GM12878 (cell line): ENCODE data around the gene CMYA5. TPM values are rescaled to one million over a fixed set of nuclear protein-coding genes. Genes with fewer than 3 reads are reported as not detected.

ENCODE experiments used
- ATAC-seq: fragments of 200-7000 bp; cut with Tn5 transposase; 3 replicates; pipeline ENCODE4 v1.9.1; 2020; ENCODE audit warnings: mild to moderate bottlenecking, moderate library complexity
- BruUV-seq: library from RNA; stranded (reverse); fragments of 400-500 nt; replicated peaks from 2 replicates; lab custom pipeline; 2021; lab: Mats Ljungman, UMichigan
- CTCF ChIA-PET: fragments of 300-600 bp; sonication (Branson Sonifier 250); formaldehyde crosslinking; extraction: SDS; loops from one replicate; lab custom pipeline; 2021; ENCODE audit warnings: inconsistent platforms; lab: Yijun Ruan, JAX
- POLR2A ChIA-PET: fragments of 350-600 bp; formaldehyde crosslinking; extraction: SDS; loops from one replicate; lab custom pipeline; 2021; ENCODE audit warnings: inconsistent platforms; lab: Charles Lee
- RAD21 ChIA-PET: fragments of 300-600 bp; sonication (Branson Sonifier 250); formaldehyde crosslinking; loops from one replicate; lab custom pipeline; 2023; ENCODE audit warnings: antibody characterized with exemption; ENCODE audit not compliant: unreplicated experiment; lab: Charles Lee
- SMC1A ChIA-PET: fragments of 300-600 bp; sonication (Branson Sonifier 250); formaldehyde crosslinking; loops from one replicate; lab custom pipeline; 2023; ENCODE audit not compliant: unreplicated experiment, uncharacterized antibody; lab: Charles Lee
- DNase-seq: peaks from one replicate; pipeline ENCODE4 v3.0.0-alpha.2; 2011; ENCODE audit warnings: low read depth, low spot score
- FAIRE-seq: peaks from 3 replicates; lab custom pipeline; 2011; peaks lifted over from hg19 to GRCh38; lab: Jason Lieb, UNC
- H2AFZ ChIP-seq: 2 replicates; pipeline ENCODE4 v1.6.0; 2011; ENCODE audit warnings: low read depth, low read length, control low read depth; ENCODE audit not compliant: control insufficient read depth
- H3K27ac ChIP-seq: 2 replicates; pipeline ENCODE4 v1.5.1; 2011; ENCODE audit warnings: control low read depth; ENCODE audit not compliant: control insufficient read depth, insufficient read depth
- H3K27me3 ChIP-seq, 2 experiments: replicated peaks in 1 of 2; 2 replicates each; pipeline versions ENCODE4 v1.6.0 to v1.6.1; 2011; ENCODE audit warnings: low read length in 1 of 2; ENCODE audit not compliant: control insufficient read depth in 2 of 2, insufficient read depth in 2 of 2
- H3K36me3 ChIP-seq, 2 experiments: 2 replicates each; pipeline ENCODE4 v1.5.1; 2011; ENCODE audit warnings: low read length in 1 of 2; ENCODE audit not compliant: control insufficient read depth in 2 of 2, insufficient read depth in 2 of 2
- H3K4me1 ChIP-seq: 2 replicates; pipeline ENCODE4 v1.6.1; 2011; ENCODE audit warnings: mild to moderate bottlenecking, low read length, moderate library complexity, mixed read lengths; ENCODE audit not compliant: control insufficient read depth, insufficient read depth
- H3K4me2 ChIP-seq: 2 replicates; pipeline ENCODE4 v1.6.0; 2011; ENCODE audit warnings: control low read depth; ENCODE audit not compliant: control insufficient read depth, insufficient read depth
- H3K4me3 ChIP-seq: fragments of 200-600 bp; sonication (generic); 2 replicates; pipeline ENCODE4 v1.5.1; 2016
- H3K79me2 ChIP-seq: 2 replicates; pipeline ENCODE4 v1.6.0; 2011; ENCODE audit warnings: low read length; ENCODE audit not compliant: control insufficient read depth, insufficient read depth
- H3K9ac ChIP-seq: 2 replicates; pipeline ENCODE4 v1.8.0; 2011; ENCODE audit warnings: low read length, control low read depth, mixed read lengths; ENCODE audit not compliant: control insufficient read depth, insufficient read depth
- H3K9me3 ChIP-seq: replicated peaks from 3 replicates; pipeline ENCODE4 v1.5.1; 2011; ENCODE audit warnings: mild to moderate bottlenecking, low read length; ENCODE audit not compliant: control insufficient read depth, insufficient read depth
- H4K20me1 ChIP-seq: 2 replicates; pipeline ENCODE4 v1.6.0; 2011; ENCODE audit not compliant: control insufficient read depth, insufficient read depth
- NR2C2 ChIP-seq: IDR thresholded peaks from 2 replicates; pipeline ENCODE4 v1.6.1; 2011; ENCODE audit warnings: borderline replicate concordance, low read depth; ENCODE audit not compliant: control insufficient read depth, insufficient read length
- PAX8 ChIP-seq: fragments of 450-650 bp; IDR thresholded peaks from 2 replicates; pipeline ENCODE4 v1.6.1; 2017; ENCODE audit warnings: mild to moderate bottlenecking, moderate library complexity
- SP1 ChIP-seq: IDR thresholded peaks from one replicate; pipeline ENCODE4 v1.6.1; 2011; ENCODE audit warnings: low read depth, low read length
- ZBED1 ChIP-seq: IDR thresholded peaks from 2 replicates; pipeline ENCODE4 v1.6.1; 2016; ENCODE audit warnings: borderline replicate concordance
- WGBS: methylation state at CpG from one replicate; pipeline ENCODE4 v1.1.6; 2016; ENCODE audit warnings: low lambda C conversion rate; ENCODE audit not compliant: insufficient replicate concordance, insufficient coverage; ENCODE audit errors: missing lambda C conversion rate; 5-methylcytosine and 5-hydroxymethylcytosine counted together
- in situ Hi-C: fragments of 300-500 bp; cut with MboI; formaldehyde crosslinking; loops from 9 replicates; pipeline ENCODE4 v1.14.3; 2018; ENCODE audit warnings: mixed read lengths
- intact Hi-C: fragments of 100-400 bp; cut with micrococcal nuclease; formaldehyde crosslinking; loops from one replicate; pipeline ENCODE4 v1.14.2; 2022; ENCODE audit not compliant: unreplicated experiment
- polyA plus RNA-seq, 11 experiments: library from polyadenylated mRNA; depleted of rRNA in 4 of 11; unstranded in 6 of 11; stranded (reverse) in 5 of 11; fragments of >200 nt; fragmentation: Nextera tagmentation in 4 of 11; fragmentation: Illumina TruSeq in 1 of 11; extraction: Ambion mirVana in 4 of 11; extraction: Trizol in 1 of 11; gene quantifications; 1 replicate in 1 of 11; 2 replicates in 10 of 11; pipeline versions ENCODE4 v1.2.1 to v1.2.3, GENCODE V29; 2011 to 2016; ENCODE audit warnings: inconsistent platforms in 2 of 11, missing spikeins in 2 of 11, low read depth in 1 of 11
- total RNA-seq, 4 experiments: library from RNA; depleted of rRNA in 3 of 4; stranded (reverse); fragments of >200 nt in 3 of 4; fragmentation: Illumina TruSeq in 1 of 4; extraction: Trizol in 1 of 4; gene quantifications; 2 replicates each; pipeline versions ENCODE4 v1.2.1 to v1.2.3, GENCODE V29; 2013 to 2021
- TF ChIP-seq, protein P1 (sequence below): fragments of 450-650 bp; IDR thresholded peaks from 2 replicates; pipeline ENCODE4 v1.6.1; 2016; ENCODE audit warnings: mild to moderate bottlenecking
- TF ChIP-seq, protein P2 (sequence below): fragments of 450-650 bp; IDR thresholded peaks from 2 replicates; pipeline ENCODE4 v1.6.1; 2018; ENCODE audit warnings: borderline replicate concordance, mild to moderate bottlenecking; ENCODE audit not compliant: partially characterized antibody

Gene CMYA5
- total and polyA plus RNA-seq, 10 of the 15 experiments (the other 5 are each of a cell fraction or from before 2014, with no cell fraction given): 0.01 to 0.34 (median 0.16) TPM; not detected in 1

DNA sequence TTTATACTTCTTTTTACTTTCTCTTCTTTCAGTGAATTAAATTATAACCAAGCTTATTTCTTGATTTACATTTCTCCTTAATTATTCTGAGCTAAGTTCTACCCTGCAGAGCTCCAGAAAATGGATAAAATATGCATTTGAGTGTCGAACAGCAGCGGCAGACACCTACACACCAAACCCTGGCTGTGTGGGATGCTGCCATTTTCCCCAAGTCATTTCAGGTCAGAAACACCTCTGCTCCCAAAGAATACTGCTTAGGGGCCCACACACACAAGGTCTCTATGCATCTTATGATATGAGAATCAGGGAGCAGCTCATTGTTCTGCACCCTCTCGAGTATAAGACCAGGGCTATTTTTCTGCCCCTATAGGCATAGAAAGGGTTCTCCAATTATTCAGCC is 122.3 kb downstream of the CMYA5 start:
- DNase-seq: no peak
- ChIA-PET SMC1A (no interaction called here), POLR2A (no interaction called here)

More for the DNA sequence above, 122.3 kb downstream of the CMYA5 start:
- no peak overlapping the region for H2AFZ ChIP-seq
- CTCF ChIA-PET: no interaction called here
- BruUV-seq: no TSS peak
- H3K27ac ChIP-seq: no peak overlapping the region
- H4K20me1 ChIP-seq: no peaks in the 10 kb centered on the region
- no peaks in the 10 kb centered on the region for H3K9me3 ChIP-seq
- ATAC-seq (no peak), FAIRE-seq (no peak)
- intact Hi-C loops: no loop called here
- H3K4me1 ChIP-seq: no peaks in the 10 kb centered on the region
- WGBS: 63% methylated on average over 3 of the region's 3 CpGs
- TF ChIP-seq PAX8: no peak
- TF ChIP-seq, protein P1, sequence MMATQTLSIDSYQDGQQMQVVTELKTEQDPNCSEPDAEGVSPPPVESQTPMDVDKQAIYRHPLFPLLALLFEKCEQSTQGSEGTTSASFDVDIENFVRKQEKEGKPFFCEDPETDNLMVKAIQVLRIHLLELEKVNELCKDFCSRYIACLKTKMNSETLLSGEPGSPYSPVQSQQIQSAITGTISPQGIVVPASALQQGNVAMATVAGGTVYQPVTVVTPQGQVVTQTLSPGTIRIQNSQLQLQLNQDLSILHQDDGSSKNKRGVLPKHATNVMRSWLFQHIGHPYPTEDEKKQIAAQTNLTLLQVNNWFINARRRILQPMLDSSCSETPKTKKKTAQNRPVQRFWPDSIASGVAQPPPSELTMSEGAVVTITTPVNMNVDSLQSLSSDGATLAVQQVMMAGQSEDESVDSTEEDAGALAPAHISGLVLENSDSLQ: no peak
- TF ChIP-seq, protein P2, sequence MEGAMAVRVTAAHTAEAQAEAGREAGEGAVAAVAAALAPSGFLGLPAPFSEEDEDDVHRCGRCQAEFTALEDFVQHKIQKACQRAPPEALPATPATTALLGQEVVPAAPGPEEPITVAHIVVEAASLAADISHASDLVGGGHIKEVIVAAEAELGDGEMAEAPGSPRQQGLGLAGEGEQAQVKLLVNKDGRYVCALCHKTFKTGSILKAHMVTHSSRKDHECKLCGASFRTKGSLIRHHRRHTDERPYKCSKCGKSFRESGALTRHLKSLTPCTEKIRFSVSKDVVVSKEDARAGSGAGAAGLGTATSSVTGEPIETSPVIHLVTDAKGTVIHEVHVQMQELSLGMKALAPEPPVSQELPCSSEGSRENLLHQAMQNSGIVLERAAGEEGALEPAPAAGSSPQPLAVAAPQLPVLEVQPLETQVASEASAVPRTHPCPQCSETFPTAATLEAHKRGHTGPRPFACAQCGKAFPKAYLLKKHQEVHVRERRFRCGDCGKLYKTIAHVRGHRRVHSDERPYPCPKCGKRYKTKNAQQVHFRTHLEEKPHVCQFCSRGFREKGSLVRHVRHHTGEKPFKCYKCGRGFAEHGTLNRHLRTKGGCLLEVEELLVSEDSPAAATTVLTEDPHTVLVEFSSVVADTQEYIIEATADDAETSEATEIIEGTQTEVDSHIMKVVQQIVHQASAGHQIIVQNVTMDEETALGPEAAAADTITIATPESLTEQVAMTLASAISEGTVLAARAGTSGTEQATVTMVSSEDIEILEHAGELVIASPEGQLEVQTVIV: no peak
- no peak for TF ChIP-seq ZBED1
- TF ChIP-seq SP1: no peak
- TF ChIP-seq NR2C2: no peak
- H3K79me2 ChIP-seq: no peaks in the 10 kb centered on the region
- no peak overlapping the region for H3K4me2 ChIP-seq
- no peak overlapping the region for H3K4me3 ChIP-seq
- no peaks in the 10 kb centered on the region for H3K36me3 ChIP-seq
- in situ Hi-C loops: no loop called here
- H3K27me3 ChIP-seq: no peaks in the 10 kb centered on the region; a peak in 1 of 4 replicates
- H3K9ac ChIP-seq: no peak overlapping the region
- RAD21 ChIA-PET: no interaction called here
